ENCODE results near the gene MYL5. TPM values are rescaled to one million over a fixed set of nuclear protein-coding genes. Genes with fewer than 3 reads are reported as not detected.

MYL5 gene
- total RNA-seq, 1 donor from 2014 or later = 2.9 TPM

DNA sequence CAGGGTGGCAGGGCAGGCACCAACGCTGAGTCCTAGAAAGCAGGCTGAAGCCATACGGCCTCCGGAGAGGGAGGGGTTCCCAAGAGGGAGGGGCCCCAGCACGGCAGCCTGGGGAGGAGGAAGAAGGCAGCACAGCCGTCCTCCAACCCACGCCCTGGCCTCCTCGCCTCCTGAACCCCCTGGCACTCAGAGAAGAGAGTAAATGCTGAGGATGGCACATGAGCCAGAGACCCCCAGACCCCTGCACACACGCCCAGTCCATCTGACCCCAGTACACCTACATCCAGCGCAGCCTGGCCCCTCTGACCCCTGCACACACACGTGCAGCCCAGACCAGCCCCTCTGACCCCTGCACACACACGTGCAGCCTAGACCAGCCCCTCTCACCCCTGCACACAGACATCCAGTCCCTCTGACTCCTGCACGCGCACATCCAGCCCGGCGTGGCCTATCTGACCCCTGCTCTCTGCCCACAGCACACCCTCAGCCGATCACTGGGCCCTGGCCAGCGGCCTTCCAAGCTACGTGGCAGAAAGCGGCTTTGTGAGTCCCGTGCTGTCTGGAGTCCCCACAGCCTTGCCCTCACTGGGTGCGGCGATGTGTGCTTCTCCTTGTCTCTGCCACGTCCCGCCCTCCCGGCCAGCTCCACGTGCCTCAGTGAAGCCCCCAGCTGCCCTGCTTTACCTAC, 18.7 kb upstream of the MYL5 start:
- Histone ChIP-seq H3K27me3 (ENCODE audit: control insufficient read depth, insufficient read depth, low read length) (peaks cover 6% of the 10 kb centered on the region), H3K36me3 (ENCODE audit: control insufficient read depth, insufficient read depth, low read length) (no peaks in the 10 kb centered on the region), H3K4me3 (ENCODE audit: low read depth, low read length) (no peak overlapping the region)
- FAIRE-seq (no peak), DNase-seq (ENCODE audit: low read depth) (no peak)
- TF ChIP-seq, protein P1, sequence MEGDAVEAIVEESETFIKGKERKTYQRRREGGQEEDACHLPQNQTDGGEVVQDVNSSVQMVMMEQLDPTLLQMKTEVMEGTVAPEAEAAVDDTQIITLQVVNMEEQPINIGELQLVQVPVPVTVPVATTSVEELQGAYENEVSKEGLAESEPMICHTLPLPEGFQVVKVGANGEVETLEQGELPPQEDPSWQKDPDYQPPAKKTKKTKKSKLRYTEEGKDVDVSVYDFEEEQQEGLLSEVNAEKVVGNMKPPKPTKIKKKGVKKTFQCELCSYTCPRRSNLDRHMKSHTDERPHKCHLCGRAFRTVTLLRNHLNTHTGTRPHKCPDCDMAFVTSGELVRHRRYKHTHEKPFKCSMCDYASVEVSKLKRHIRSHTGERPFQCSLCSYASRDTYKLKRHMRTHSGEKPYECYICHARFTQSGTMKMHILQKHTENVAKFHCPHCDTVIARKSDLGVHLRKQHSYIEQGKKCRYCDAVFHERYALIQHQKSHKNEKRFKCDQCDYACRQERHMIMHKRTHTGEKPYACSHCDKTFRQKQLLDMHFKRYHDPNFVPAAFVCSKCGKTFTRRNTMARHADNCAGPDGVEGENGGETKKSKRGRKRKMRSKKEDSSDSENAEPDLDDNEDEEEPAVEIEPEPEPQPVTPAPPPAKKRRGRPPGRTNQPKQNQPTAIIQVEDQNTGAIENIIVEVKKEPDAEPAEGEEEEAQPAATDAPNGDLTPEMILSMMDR (IDR thresholded peaks at IDR 0.05; ENCODE audit: insufficient read depth, low read length, severe bottlenecking) = no peak

DNA sequence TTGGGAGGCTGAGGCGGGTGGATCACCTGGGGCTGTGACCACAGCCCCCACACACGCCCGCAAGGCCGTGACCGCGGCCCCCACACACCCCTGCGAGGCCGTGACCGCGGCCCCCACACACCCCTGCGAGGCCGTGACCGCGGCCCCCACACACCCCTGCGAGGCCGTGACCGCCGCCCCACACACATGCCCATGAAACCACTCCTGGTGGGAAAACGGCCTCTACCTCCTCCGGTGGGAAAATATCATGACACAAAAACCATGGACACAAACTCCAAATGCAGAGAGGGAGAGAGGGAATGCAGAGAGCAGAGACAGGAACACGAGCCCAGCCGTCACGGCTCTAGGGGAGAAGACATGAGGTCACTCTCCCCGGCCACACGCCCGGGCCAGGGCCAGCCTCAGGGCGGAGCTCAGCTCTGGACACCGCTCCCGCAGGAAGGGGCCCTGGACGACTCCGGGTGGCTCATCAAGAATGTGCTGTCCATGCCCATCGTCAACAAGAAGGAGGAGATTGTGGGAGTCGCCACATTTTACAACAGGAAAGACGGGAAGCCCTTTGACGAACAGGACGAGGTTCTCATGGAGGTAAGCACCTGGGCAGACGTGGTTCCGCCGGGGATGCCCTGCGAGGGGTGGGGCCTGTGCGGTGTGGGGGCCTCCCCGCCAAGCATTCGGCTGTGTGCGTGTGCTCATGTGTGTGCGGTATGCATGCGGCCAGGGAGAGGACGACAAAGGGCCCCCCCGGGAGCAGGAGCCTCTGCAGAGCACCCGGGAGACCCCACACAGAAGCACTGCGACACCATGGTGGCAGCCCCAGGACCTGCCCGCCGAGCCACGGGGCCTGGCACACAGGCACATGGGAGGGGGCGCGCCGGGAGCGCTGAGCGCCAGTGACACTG, 17.7 kb upstream of the MYL5 start:
- Histone ChIP-seq H3K27me3 (ENCODE audit: control insufficient read depth, insufficient read depth, low read length) (peaks cover under 1% of the 10 kb centered on the region), H3K36me3 (ENCODE audit: control insufficient read depth, insufficient read depth, low read length) (no peaks in the 10 kb centered on the region), H3K4me3 (ENCODE audit: low read depth, low read length) (no peak overlapping the region)
- FAIRE-seq = no peak
- DNase-seq (ENCODE audit: low read depth) = no peak
- TF ChIP-seq, protein P1 (IDR thresholded peaks at IDR 0.05; ENCODE audit: insufficient read depth, low read length, severe bottlenecking) = no peak

DNA sequence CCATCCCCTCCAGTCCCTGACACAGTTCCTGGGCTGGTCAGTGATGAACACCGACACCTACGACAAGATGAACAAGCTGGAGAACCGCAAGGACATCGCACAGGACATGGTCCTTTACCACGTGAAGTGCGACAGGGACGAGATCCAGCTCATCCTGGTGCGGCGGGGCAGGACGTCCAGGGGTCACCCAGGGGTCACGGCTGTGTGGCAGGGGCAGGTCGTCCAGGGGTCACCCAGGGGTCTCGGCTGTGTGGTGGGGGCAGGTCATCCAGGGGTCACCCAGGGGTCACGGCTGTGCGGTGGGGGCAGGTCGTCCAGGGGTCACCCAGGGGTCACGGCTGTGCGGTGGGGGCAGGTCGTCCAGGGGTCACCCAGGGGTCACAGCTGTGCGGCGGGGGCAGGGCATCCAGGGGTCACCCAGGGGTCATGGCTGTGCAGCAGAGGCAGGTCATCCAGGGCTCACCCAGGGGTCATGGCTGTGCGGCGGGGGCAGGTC, 17.0 kb upstream of the MYL5 start:
- Histone ChIP-seq H3K27me3 (ENCODE audit: control insufficient read depth, insufficient read depth, low read length) (no peaks in the 10 kb centered on the region), H3K36me3 (ENCODE audit: control insufficient read depth, insufficient read depth, low read length) (no peaks in the 10 kb centered on the region), H3K4me3 (ENCODE audit: low read depth, low read length) (no peak overlapping the region)
- TF ChIP-seq, protein P1 (IDR thresholded peaks at IDR 0.05; ENCODE audit: insufficient read depth, low read length, severe bottlenecking) = no peak
- DNase-seq (ENCODE audit: low read depth) (no peak), FAIRE-seq (peak; percentile 23)

DNA sequence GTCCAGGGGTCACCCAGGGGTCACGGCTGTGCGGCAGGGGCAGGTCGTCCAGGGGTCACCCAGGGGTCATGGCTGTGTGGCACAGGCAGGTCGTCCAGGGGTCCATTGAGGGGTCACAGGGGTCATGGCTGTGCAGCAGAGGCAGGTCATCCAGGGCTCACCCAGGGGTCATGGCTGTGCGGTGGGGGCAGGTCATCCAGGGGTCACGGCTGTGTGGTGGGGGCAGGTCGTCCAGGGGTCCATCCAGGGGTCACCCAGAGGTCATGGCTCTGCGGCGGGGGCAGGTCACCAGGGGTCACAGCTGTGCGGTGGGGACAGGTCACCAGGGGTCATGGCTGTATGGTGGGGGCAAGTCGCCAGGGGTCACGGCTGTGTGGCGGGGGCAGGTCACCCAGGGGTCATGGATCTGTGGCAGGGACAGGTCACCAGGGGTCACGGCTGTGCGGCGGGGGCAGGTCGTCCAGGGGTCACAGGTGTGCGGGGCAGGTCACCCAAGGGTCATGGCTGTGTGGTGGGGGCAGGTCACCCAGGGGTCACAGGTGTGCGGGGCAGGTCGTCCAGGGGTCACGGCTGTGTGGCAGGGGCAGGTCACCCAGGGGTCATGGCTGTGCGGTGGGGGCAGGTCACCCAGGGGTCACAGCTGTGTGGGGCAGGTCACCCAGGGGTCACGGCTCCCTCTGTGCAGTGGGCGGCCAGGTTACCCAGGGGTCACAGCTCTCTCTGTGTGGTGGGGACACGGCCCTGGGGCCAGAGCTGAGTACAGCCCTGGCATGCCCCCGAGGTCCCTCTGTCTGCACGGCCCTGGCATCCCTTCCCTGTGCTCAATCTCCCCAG, 16.3 kb upstream of the MYL5 start:
- Histone ChIP-seq H3K36me3 (ENCODE audit: control insufficient read depth, insufficient read depth, low read length) (no peaks in the 10 kb centered on the region), H3K27me3 (ENCODE audit: control insufficient read depth, insufficient read depth, low read length) (no peaks in the 10 kb centered on the region), H3K4me3 (ENCODE audit: low read depth, low read length) (no peak overlapping the region)
- TF ChIP-seq, protein P1 (IDR thresholded peaks at IDR 0.05; ENCODE audit: insufficient read depth, low read length, severe bottlenecking) = no peak
- DNase-seq (ENCODE audit: low read depth) (no peak), FAIRE-seq (no peak)

DNA sequence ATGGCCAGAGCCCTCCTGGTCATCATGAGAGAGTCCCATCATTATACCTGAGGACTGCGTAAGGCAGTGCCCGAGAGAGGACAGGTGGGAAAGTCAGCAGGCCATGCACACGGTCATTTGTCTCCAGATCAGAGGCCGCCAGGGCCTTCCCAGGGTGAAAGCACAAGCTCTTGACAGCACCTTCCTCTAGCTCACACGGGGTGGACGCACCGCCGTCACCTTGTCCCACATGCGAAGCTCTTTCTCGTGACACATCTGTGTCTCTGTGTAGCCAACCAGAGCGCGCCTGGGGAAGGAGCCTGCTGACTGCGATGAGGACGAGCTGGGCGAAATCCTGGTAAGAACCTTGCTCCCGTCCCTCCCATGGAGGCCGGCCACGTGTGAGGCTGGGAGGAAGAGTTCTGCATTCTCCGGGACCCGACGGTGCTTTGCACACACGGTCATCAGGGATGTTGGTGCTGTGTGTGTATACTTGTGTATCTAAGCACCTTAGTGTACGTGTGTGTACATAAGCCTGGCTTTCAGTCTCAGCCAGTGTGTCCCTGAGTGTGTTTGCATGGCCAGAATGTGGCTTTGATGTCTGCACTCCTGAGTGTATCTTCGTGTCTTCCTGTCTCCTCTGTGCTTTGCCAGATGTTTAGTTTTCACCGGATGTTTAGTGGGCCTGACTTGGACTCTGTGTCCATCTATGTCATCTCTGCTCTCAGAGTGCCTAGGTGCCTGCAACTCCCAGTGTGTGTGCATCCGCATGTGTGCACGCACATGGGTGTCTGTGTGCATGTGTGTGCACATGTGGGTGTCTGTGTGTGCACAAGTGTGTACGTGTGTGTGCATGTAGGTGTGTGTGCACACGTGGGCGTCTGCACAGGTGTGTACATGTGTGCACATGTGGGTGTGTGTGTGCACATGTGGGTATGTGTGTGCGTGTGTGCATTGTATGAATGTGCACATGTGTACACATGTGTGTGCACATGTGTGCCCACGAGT, 15.4 kb upstream of the MYL5 start:
- no peak for DNase-seq (ENCODE audit: low read depth)
- TF ChIP-seq, protein P1 (IDR thresholded peaks at IDR 0.05; ENCODE audit: insufficient read depth, low read length, severe bottlenecking) = no peak
- no peaks in the 10 kb centered on the region for H3K36me3 ChIP-seq (ENCODE audit: control insufficient read depth, insufficient read depth, low read length)
- FAIRE-seq = peak; percentile 96
- peaks cover 1% of the 10 kb centered on the region for H3K27me3 ChIP-seq (ENCODE audit: control insufficient read depth, insufficient read depth, low read length)
- no peak overlapping the region for H3K4me3 ChIP-seq (ENCODE audit: low read depth, low read length)

All from bronchial epithelial cell (primary cell).